Osteocyte (in vitro differentiated cells): ENCODE measurements around the gene ANKRD28. TPM values are rescaled to one million over a fixed set of nuclear protein-coding genes. Genes with fewer than 3 reads are reported as not detected.

ENCODE experiments used
- DNase-seq: peaks from one replicate; pipeline ENCODE4 v3.0.0; 2021; ENCODE audit warnings: mixed read lengths; ENCODE audit not compliant: unreplicated experiment; ENCODE audit errors: extremely low spot score
- H3K27ac Mint-ChIP-seq: one replicate; pipeline ENCODE4 v1.8.0; 2021; ENCODE audit warnings: mild to moderate bottlenecking, mixed read lengths; ENCODE audit not compliant: unreplicated experiment
- H3K27me3 Mint-ChIP-seq: one replicate; pipeline ENCODE4 v1.8.0; 2021; ENCODE audit warnings: mixed read lengths; ENCODE audit not compliant: unreplicated experiment
- H3K36me3 Mint-ChIP-seq: one replicate; pipeline ENCODE4 v1.8.0; 2021; ENCODE audit warnings: mixed read lengths; ENCODE audit not compliant: unreplicated experiment
- H3K4me1 Mint-ChIP-seq: one replicate; pipeline ENCODE4 v1.8.0; 2021; ENCODE audit warnings: mixed read lengths; ENCODE audit not compliant: unreplicated experiment
- H3K4me3 Mint-ChIP-seq: one replicate; pipeline ENCODE4 v1.8.0; 2021; ENCODE audit warnings: mild to moderate bottlenecking, moderate library complexity, mixed read lengths; ENCODE audit not compliant: unreplicated experiment
- H3K9me3 Mint-ChIP-seq: one replicate; pipeline ENCODE4 v1.8.0; 2021; ENCODE audit warnings: mixed read lengths; ENCODE audit not compliant: unreplicated experiment
- total RNA-seq: library from RNA; stranded (reverse); gene quantifications from 2 replicates; pipeline ENCODE4 v1.2.1, GENCODE V29; 2021
- TF ChIP-seq, protein P1 (sequence below): fragments of 200-600 bp; sonication (generic); IDR thresholded peaks from 2 replicates; pipeline ENCODE4 v1.5.0; 2021; ENCODE audit warnings: antibody characterized with exemption, mild to moderate bottlenecking, moderate library complexity

ANKRD28 gene
- total RNA-seq, 1 donor from 2014 or later, result 151 TPM

DNA sequence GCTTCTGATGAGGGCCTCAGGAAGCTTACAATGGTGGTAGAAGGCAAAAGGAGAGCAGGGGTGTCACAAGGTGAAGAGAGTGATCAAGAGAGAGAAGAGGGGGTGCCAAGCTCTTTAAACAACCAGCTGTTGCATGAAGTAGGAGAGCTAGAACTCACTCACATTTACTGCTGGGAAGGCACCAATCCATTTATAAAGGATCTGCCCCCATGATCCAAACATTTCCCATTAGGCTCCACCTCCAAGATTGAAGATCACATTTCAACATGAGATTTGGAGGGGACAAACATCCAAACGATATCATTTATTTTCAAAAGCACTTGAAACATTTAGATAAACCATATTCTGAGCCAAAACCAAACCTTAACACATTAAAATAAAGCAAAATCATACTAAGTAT, 26.3 kb downstream of the ANKRD28 start:
- peaks cover 43% of the 10 kb centered on the region for H3K36me3 Mint-ChIP-seq
- H3K27ac Mint-ChIP-seq, result peak overlapping the region; percentile 70
- no peak for DNase-seq

GRCh38 chr3:15769256-15769915, 28.4 kb downstream of the ANKRD28 start:
- peak overlapping the region; percentile 96 for H3K27ac Mint-ChIP-seq
- no peak overlapping the region for H3K4me3 Mint-ChIP-seq
- H3K36me3 Mint-ChIP-seq, result peaks cover 48% of the 10 kb centered on the region

More for the DNA sequence above, 26.3 kb downstream of the ANKRD28 start:
- Mint-ChIP-seq H3K27me3 (no peaks in the 10 kb centered on the region), H3K4me1 (peaks cover 83% of the 10 kb centered on the region), H3K4me3 (no peak overlapping the region), H3K9me3 (no peaks in the 10 kb centered on the region)
- TF ChIP-seq, protein P1, sequence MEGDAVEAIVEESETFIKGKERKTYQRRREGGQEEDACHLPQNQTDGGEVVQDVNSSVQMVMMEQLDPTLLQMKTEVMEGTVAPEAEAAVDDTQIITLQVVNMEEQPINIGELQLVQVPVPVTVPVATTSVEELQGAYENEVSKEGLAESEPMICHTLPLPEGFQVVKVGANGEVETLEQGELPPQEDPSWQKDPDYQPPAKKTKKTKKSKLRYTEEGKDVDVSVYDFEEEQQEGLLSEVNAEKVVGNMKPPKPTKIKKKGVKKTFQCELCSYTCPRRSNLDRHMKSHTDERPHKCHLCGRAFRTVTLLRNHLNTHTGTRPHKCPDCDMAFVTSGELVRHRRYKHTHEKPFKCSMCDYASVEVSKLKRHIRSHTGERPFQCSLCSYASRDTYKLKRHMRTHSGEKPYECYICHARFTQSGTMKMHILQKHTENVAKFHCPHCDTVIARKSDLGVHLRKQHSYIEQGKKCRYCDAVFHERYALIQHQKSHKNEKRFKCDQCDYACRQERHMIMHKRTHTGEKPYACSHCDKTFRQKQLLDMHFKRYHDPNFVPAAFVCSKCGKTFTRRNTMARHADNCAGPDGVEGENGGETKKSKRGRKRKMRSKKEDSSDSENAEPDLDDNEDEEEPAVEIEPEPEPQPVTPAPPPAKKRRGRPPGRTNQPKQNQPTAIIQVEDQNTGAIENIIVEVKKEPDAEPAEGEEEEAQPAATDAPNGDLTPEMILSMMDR, result no peak

DNA sequence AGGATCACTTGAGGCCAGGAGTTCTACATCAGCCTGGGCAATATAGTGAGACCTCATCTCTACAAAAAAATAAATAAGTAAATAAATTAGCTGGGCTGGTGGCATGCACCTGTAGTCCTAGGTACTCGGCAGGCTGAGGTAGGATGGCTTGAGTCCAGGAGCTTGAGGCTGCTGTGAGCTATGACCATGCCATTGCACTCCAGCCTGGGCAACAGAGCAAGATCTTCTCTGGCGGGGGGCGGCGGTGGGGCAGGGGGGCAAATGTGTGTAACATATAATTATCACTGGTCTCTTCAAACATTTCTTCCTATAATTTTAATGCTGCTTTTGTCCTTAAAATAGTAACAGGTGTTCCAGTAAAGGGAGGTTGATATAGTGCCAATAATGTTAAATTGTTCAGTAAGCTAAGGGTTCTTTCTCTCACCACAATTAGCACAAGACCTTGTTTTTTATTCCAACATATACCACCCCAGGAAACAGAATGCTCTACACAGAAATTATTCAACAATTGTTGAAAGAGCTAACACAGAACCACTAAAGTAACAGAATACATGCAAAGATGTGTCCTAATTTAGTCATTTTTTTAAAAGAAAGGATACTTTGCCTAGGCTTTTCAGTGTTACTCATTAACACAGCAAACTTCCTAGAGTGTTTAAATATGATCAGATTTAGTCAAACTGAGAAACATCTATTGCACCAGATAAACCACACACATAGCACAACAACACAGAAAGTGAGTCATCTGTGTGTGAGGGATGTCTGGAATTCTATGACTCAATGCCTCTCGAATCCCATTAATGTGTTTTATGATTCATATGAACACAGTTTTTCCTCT, 29.1 kb downstream of the ANKRD28 start:
- Mint-ChIP-seq H3K36me3 (peaks cover 43% of the 10 kb centered on the region), H3K27me3 (no peaks in the 10 kb centered on the region), H3K4me1 (peaks cover 70% of the 10 kb centered on the region), H3K9me3 (no peaks in the 10 kb centered on the region), H3K4me3 (no peak overlapping the region), H3K27ac (peak overlapping the region; percentile 96)
- no peak for DNase-seq
- TF ChIP-seq, protein P1, result no peak

More at GRCh38 chr3:15769256-15769915, 28.4 kb downstream of the ANKRD28 start:
- Mint-ChIP-seq H3K4me1 (peaks cover 77% of the 10 kb centered on the region), H3K27me3 (no peaks in the 10 kb centered on the region), H3K9me3 (no peaks in the 10 kb centered on the region)
- DNase-seq, result no peak
- TF ChIP-seq, protein P1, result no peak

- H3K9me3 Mint-ChIP-seq, result no peaks in the 10 kb centered on the region
- peak overlapping the region; percentile 96 for H3K27ac Mint-ChIP-seq
- DNase-seq, result no peak
- H3K4me3 Mint-ChIP-seq, result no peak overlapping the region
- no peaks in the 10 kb centered on the region for H3K27me3 Mint-ChIP-seq
- TF ChIP-seq, protein P1, result no peak
- peaks cover 40% of the 10 kb centered on the region for H3K36me3 Mint-ChIP-seq
- peaks cover 64% of the 10 kb centered on the region for H3K4me1 Mint-ChIP-seq
Observed at GRCh38 chr3:15766406-15766805, 31.4 kb downstream of the ANKRD28 start.

DNA sequence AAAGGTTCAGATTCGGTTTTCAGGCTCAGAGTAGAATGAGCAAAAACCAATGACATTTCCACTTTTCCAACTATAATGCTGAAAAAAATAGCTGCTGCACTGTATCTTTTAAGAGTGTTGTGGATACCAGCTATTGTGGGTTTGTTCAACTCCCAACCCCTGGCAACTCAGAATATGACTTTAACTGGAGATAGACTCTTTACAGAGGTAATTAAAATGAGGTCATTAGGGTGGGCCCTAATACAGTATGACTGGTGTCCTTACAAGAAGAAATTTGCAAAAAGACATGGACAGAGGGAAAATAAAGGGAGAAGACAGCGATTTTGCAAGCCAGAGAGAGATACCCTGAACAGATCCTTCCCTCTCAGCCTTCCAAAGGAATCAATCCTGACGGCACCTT, 39.5 kb downstream of the ANKRD28 start:
- H3K27ac Mint-ChIP-seq, result peak overlapping the region; percentile 75
- TF ChIP-seq, protein P1, result no peak
- peaks cover 49% of the 10 kb centered on the region for H3K36me3 Mint-ChIP-seq
- H3K4me1 Mint-ChIP-seq, result peaks cover 74% of the 10 kb centered on the region
- no peaks in the 10 kb centered on the region for H3K9me3 Mint-ChIP-seq
- no peaks in the 10 kb centered on the region for H3K27me3 Mint-ChIP-seq
- DNase-seq, result no peak
- H3K4me3 Mint-ChIP-seq, result no peak overlapping the region
